ENCODE measurements around the gene SLC25A34.

Gene SLC25A34

GRCh38 chr1:15735304-15736037 is 587 bp upstream of the SLC25A34 start:
- TF ChIP-seq SPI1 (IDR thresholded peaks at IDR 0.05; ENCODE audit: borderline replicate concordance, low read depth) (peak; percentile 55), POLR2AphosphoS5 (IDR thresholded peaks at IDR 0.05; ENCODE audit: low read depth) (no peak), CTCF (IDR thresholded peaks at IDR 0.05; ENCODE audit: insufficient read depth, low read length) (no peak), GABPA (IDR thresholded peaks at IDR 0.05; ENCODE audit: low read depth) (no peak), REST (IDR thresholded peaks at IDR 0.05; ENCODE audit: insufficient replicate concordance, low read depth) (no peak)
- no peak overlapping the region for H3K27ac ChIP-seq (replicated peaks)
- DNase-seq (ENCODE audit: low read depth in 1 of 2, low spot score in 1 of 2), result no peak
- no peak overlapping the region for H3K4me3 ChIP-seq (replicated peaks; ENCODE audit: insufficient read depth, low read length)
- no peaks in the 10 kb centered on the region for H3K27me3 ChIP-seq (ENCODE audit: insufficient read depth, poor library complexity, severe bottlenecking)

GRCh38 chr1:15736892-15737261 is 819 bp downstream of the SLC25A34 start:
- Histone ChIP-seq H3K4me3 (replicated peaks; ENCODE audit: insufficient read depth, low read length) (no peak overlapping the region), H3K27me3 (ENCODE audit: insufficient read depth, poor library complexity, severe bottlenecking) (no peaks in the 10 kb centered on the region), H3K27ac (replicated peaks) (no peak overlapping the region)
- DNase-seq (ENCODE audit: low read depth in 1 of 2, low spot score in 1 of 2), result no peak
- no peak for TF ChIP-seq SPI1 (IDR thresholded peaks at IDR 0.05; ENCODE audit: borderline replicate concordance, low read depth)
- TF ChIP-seq REST (IDR thresholded peaks at IDR 0.05; ENCODE audit: insufficient replicate concordance, low read depth), result no peak
- TF ChIP-seq GABPA (IDR thresholded peaks at IDR 0.05; ENCODE audit: low read depth), result no peak
- no peak for TF ChIP-seq POLR2AphosphoS5 (IDR thresholded peaks at IDR 0.05; ENCODE audit: low read depth)
- no peak for TF ChIP-seq CTCF (IDR thresholded peaks at IDR 0.05; ENCODE audit: insufficient read depth, low read length)

GRCh38 chr1:15737324-15738319 is 1.6 kb downstream of the SLC25A34 start:
- H3K4me3 ChIP-seq (replicated peaks; ENCODE audit: insufficient read depth, low read length), result no peak overlapping the region
- TF ChIP-seq GABPA (IDR thresholded peaks at IDR 0.05; ENCODE audit: low read depth) (no peak), SPI1 (IDR thresholded peaks at IDR 0.05; ENCODE audit: borderline replicate concordance, low read depth) (no peak)
- no peak overlapping the region for H3K27ac ChIP-seq (replicated peaks)
- H3K27me3 ChIP-seq (ENCODE audit: insufficient read depth, poor library complexity, severe bottlenecking), result no peaks in the 10 kb centered on the region
- DNase-seq (ENCODE audit: low read depth in 1 of 2, low spot score in 1 of 2), result no peak

Data from HL-60 (cell line).